ENCODE results near the gene ATP2B1.

The ATP2B1 gene

DNA sequence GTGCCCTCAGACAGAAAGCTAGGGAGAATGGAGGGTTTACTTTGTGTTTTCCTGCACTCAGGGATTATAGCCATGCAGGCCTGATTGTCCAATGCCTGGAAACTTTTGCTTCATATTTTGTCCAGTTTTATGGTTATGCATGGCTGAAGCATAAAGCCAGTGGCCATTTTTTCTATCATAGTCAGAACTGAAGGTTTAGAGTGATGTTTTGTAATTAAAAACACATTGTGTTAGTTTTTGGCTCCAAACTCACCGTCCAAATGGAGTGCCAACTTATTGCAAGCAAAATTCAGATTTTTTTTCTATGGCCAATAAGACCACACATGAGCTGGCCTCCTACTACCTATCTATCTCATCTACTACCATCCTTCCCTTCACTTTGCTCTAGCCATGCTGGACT, 40.2 kb upstream of the ATP2B1 start:
- no peak overlapping the region for H3K27ac ChIP-seq
- TF ChIP-seq, protein P1, sequence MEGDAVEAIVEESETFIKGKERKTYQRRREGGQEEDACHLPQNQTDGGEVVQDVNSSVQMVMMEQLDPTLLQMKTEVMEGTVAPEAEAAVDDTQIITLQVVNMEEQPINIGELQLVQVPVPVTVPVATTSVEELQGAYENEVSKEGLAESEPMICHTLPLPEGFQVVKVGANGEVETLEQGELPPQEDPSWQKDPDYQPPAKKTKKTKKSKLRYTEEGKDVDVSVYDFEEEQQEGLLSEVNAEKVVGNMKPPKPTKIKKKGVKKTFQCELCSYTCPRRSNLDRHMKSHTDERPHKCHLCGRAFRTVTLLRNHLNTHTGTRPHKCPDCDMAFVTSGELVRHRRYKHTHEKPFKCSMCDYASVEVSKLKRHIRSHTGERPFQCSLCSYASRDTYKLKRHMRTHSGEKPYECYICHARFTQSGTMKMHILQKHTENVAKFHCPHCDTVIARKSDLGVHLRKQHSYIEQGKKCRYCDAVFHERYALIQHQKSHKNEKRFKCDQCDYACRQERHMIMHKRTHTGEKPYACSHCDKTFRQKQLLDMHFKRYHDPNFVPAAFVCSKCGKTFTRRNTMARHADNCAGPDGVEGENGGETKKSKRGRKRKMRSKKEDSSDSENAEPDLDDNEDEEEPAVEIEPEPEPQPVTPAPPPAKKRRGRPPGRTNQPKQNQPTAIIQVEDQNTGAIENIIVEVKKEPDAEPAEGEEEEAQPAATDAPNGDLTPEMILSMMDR (conservative IDR thresholded peaks at IDR 0.05) = no peak
- no peak for TF ChIP-seq ZFX (IDR thresholded peaks at IDR 0.05)

DNA sequence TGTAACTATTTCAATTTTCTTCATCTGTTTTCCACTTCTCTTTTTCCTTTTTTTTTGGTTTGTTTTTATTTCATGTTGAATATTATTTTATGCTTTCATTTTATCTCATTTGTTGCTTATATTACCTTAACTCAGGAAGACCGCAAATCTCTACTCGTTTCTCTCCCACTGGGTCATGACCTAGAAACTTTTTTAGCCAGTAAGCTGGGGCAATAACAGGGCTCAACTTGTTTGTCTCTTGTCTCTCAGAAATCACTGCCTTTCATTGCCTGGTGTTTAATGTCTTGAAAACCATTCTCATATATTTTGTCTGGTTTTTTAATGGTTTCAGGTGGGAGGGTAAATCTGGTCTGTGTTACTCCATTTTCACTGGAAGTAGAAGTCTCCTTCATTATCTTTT, 36.6 kb upstream of the ATP2B1 start:
- TF ChIP-seq, protein P1 (conservative IDR thresholded peaks at IDR 0.05) = no peak
- no peak for TF ChIP-seq ZFX (IDR thresholded peaks at IDR 0.05)
- no peak overlapping the region for H3K27ac ChIP-seq

- no peak for TF ChIP-seq ZFX (IDR thresholded peaks at IDR 0.05)
- TF ChIP-seq, protein P1 (conservative IDR thresholded peaks at IDR 0.05) = no peak
- H3K27ac ChIP-seq = no peak overlapping the region
Observed at GRCh38 chr12:89742337-89743022, 33.8 kb upstream of the ATP2B1 start.

DNA sequence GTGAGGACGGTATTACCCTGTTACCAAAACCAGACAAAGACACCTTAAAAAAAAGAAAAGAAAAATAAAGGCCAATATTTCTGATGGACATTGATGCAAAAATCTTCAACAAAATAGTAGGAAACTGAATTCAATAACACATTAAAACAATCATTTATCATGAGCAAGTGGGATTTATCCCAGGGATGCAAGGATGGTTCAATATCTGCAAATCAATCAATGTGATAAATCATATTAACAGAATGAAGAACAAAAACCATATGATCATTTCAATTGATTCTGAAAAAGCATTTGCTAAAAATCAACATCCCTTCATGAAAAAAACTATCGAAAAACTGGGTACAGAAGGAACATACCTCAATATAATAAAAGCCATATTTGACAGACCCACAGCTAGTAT, 32.3 kb upstream of the ATP2B1 start:
- TF ChIP-seq, protein P1 (conservative IDR thresholded peaks at IDR 0.05) = no peak
- TF ChIP-seq ZFX (IDR thresholded peaks at IDR 0.05) = no peak
- H3K27ac ChIP-seq = no peak overlapping the region

- TF ChIP-seq ZFX (IDR thresholded peaks at IDR 0.05) = no peak
- TF ChIP-seq, protein P1 (conservative IDR thresholded peaks at IDR 0.05) = no peak
Observed at GRCh38 chr12:89736995-89737394, 28.4 kb upstream of the ATP2B1 start.

DNA sequence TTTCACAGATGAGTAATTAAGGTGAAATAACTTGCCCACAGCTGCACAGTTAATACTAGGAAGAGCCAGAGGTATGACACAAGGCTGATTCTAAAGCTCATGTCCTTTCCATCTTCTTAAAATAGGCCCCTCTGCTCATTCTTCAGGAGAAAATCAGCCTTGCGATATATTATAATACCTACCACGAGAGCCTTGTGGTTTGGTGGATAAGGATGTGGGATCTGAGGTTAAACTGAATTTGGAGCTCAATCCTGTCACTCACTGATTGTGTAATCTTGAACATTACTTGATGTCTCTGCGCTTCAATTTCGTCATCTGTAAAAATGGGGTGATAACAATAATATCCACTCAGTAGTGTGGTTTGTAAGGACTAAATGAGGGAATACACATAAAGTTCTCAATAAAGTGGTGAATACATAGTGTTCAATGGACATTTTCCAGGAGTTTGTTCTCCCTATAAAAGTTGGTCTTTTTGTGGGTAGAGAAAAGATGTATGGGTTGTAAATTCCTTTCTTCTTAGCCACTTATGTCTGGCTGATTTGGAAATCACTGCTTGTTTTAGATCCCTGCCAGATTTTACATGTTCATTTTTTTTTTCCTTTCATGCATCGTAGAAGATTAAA, 25.1 kb upstream of the ATP2B1 start:
- H3K27ac ChIP-seq = no peak overlapping the region
- no peak for TF ChIP-seq ZFX (IDR thresholded peaks at IDR 0.05)
- TF ChIP-seq, protein P1 (conservative IDR thresholded peaks at IDR 0.05) = no peak

More at GRCh38 chr12:89736995-89737394, 28.4 kb upstream of the ATP2B1 start:
- no peak overlapping the region for H3K27ac ChIP-seq

DNA sequence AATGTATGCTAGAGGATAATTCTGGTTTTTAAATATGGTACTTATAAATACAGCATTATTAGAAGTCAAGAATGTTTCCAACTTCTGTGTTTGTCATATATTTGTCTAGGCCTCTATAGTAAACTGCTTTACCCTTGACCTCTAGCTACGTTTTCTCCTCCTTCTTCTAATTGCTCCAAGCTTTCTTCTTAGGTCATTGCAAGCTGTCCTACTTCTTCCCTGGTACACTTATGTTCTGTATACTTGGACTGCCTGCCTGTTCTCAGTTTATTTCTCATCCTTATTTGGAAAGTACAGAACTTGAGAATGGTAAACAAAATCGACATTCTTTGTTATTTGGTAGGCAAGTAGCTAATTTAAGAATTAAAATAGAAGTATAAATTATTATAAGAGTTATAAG, 23.9 kb upstream of the ATP2B1 start:
- TF ChIP-seq, protein P1 (conservative IDR thresholded peaks at IDR 0.05) = no peak
- no peak for TF ChIP-seq ZFX (IDR thresholded peaks at IDR 0.05)
- no peak overlapping the region for H3K27ac ChIP-seq
